Measurements from ENCODE around the gene KIAA1217. TPM values are rescaled to one million over a fixed set of nuclear protein-coding genes. Genes with fewer than 3 reads are reported as not detected.

Gene KIAA1217
- total RNA-seq, 1 experiment from 2014 or later = 18.6 TPM

DNA sequence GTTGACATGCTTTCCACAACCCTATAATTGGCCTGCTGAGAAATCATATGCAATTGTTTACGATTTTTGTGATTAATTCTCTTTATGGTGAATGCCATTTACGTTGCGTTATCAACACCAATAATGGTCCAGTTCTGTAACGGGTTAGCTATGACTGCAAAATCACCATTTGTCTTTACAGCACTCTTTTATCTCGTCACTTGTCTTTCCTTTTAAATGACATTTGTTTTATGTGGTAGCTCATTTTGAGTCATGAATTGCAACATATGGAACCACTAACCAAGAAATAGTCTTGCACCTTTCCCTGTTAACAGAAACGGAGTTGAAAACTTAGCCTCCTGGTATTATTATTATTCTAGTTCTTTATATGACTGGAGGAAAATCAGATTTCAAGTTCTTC lies 3.1 kb upstream of the KIAA1217 start:
- H2BK5ac ChIP-seq (ENCODE audit: insufficient read length, low read length) = no peak overlapping the region
- peaks cover 3% of the 10 kb centered on the region; the same call in 1 of the 2 replicates for H3K4me1 ChIP-seq (ENCODE audit: insufficient read depth, low read length)
- no peak overlapping the region for H3K27ac ChIP-seq (ENCODE audit: insufficient read length, low read depth, low read length)
- Mint-ChIP-seq H3K27ac (no peak overlapping the region; a peak in 1 of 7 replicates), H3K27me3 (ENCODE audit: low read depth) (no peaks in the 10 kb centered on the region; the same call in 1 of the 2 replicates), H3K4me1 (peaks cover 54 to 63% of the 10 kb centered on the region in 2 experiments), H3K9me3 (peaks cover under 1 to 2% of the 10 kb centered on the region in 2 experiments; a peak in 3 of 5 replicates), H3K4me3 (no peak overlapping the region), H3K36me3 (ENCODE audit: insufficient read depth in 1 of 3, low read depth in 3 of 3) (peaks cover 2 to 5% (median 3%) of the 10 kb centered on the region in 3 experiments; a peak in 6 of 7 replicates)
- H3K23me2 ChIP-seq (ENCODE audit: insufficient read length, low read depth, low read length, poor library complexity, severe bottlenecking) = peaks cover 10% of the 10 kb centered on the region
- TF ChIP-seq, protein P1, sequence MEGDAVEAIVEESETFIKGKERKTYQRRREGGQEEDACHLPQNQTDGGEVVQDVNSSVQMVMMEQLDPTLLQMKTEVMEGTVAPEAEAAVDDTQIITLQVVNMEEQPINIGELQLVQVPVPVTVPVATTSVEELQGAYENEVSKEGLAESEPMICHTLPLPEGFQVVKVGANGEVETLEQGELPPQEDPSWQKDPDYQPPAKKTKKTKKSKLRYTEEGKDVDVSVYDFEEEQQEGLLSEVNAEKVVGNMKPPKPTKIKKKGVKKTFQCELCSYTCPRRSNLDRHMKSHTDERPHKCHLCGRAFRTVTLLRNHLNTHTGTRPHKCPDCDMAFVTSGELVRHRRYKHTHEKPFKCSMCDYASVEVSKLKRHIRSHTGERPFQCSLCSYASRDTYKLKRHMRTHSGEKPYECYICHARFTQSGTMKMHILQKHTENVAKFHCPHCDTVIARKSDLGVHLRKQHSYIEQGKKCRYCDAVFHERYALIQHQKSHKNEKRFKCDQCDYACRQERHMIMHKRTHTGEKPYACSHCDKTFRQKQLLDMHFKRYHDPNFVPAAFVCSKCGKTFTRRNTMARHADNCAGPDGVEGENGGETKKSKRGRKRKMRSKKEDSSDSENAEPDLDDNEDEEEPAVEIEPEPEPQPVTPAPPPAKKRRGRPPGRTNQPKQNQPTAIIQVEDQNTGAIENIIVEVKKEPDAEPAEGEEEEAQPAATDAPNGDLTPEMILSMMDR (conservative IDR thresholded peaks at IDR 0.05) = no peak
- H2BK15ac ChIP-seq (ENCODE audit: low read depth, low read length) = no peak overlapping the region
- no peak overlapping the region for H2BK120ac ChIP-seq (ENCODE audit: low read depth, low read length, poor library complexity, severe bottlenecking)
- H2AK5ac ChIP-seq (ENCODE audit: insufficient read length, low read length) = no peak overlapping the region
- H2BK20ac ChIP-seq (ENCODE audit: low read depth, low read length, poor library complexity, severe bottlenecking) = no peak overlapping the region
- H3K4ac ChIP-seq (ENCODE audit: low read depth, low read length) = no peak overlapping the region
- H3K79me1 ChIP-seq (ENCODE audit: insufficient read depth, low read depth, low read length, poor library complexity, severe bottlenecking) = no peaks in the 10 kb centered on the region
- H4K5ac ChIP-seq (ENCODE audit: insufficient read length, low read depth, low read length) = no peak overlapping the region
- H4K20me1 ChIP-seq (ENCODE audit: control insufficient read depth, insufficient read depth, insufficient read length) = no peaks in the 10 kb centered on the region
- no peak overlapping the region for H3K18ac ChIP-seq (ENCODE audit: insufficient read length, low read depth, low read length)
- no peak overlapping the region for H3K9ac ChIP-seq (ENCODE audit: extremely low read depth, insufficient read length, low read length)
- no peak overlapping the region for H3K14ac ChIP-seq (ENCODE audit: insufficient read depth, low read length)
- H4K8ac ChIP-seq (replicated peaks; ENCODE audit: insufficient read length, low read depth, low read length) = no peak overlapping the region
- H2BK12ac ChIP-seq (ENCODE audit: insufficient read length, low read depth, low read length) = no peak overlapping the region
- H3K4me2 ChIP-seq (ENCODE audit: insufficient read depth, insufficient read length, low read length) = no peak overlapping the region
- H3K56ac ChIP-seq (ENCODE audit: insufficient read length, low read depth, low read length) = no peak overlapping the region
- H3K9me3 ChIP-seq (ENCODE audit: control insufficient read depth, low read depth, low read length) = no peaks in the 10 kb centered on the region
- DNase-seq = no peak
- H2AFZ ChIP-seq (ENCODE audit: low read length) = no peak overlapping the region
- H3K79me2 ChIP-seq (ENCODE audit: insufficient read depth, low read length) = no peaks in the 10 kb centered on the region
- no CpG with 5 or more reads among the region's 6 CpGs for WGBS (ENCODE audit: extremely low coverage, insufficient read length, low lambda C conversion rate)
- no peak overlapping the region for H3K23ac ChIP-seq (ENCODE audit: insufficient read length, low read depth, low read length)
- H3T11ph ChIP-seq (ENCODE audit: low read length) = no peak overlapping the region
- H3K27me3 ChIP-seq (ENCODE audit: insufficient read depth, low read length) = no peaks in the 10 kb centered on the region
- H4K91ac ChIP-seq (ENCODE audit: insufficient read length, low read depth, low read length) = no peak overlapping the region

Measured in H9 (cell line).